GM19463 (cell line): Measurements from ENCODE around the gene YPEL3.
"Not testable (repeated sequence)": the region's sequence is repeated elsewhere in the genome, so short reads cannot be mapped to it uniquely, and the experiment has no call there.

Experiments used
- ATAC-seq: cut with Tn5 transposase; IDR thresholded peaks from one replicate; pipeline ENCODE4 v1.9.1; 2021; ENCODE audit warnings: mild to moderate bottlenecking, moderate library complexity; ENCODE audit not compliant: unreplicated experiment

The YPEL3 gene

GRCh38 chr16:30117768-30118167, 21.8 kb upstream of the YPEL3 start:
- ATAC-seq = no peak

GRCh38 chr16:30116291-30117207, 20.5 kb upstream of the YPEL3 start:
- no peak for ATAC-seq

- ATAC-seq = no peak
These were observed 19.2 kb upstream of the YPEL3 start for GRCh38 chr16:30115238-30115637.

GRCh38 chr16:30114833-30115232, 18.8 kb upstream of the YPEL3 start:
- ATAC-seq = not testable (repeated sequence)

- no peak for ATAC-seq
These were observed 18.4 kb upstream of the YPEL3 start for GRCh38 chr16:30114411-30114810.

- no peak for ATAC-seq
These were observed 17.8 kb upstream of the YPEL3 start for GRCh38 chr16:30113711-30114333.

- ATAC-seq = no peak
These were observed 17.2 kb upstream of the YPEL3 start, which contains the start of gene GDPD3 for GRCh38 chr16:30113031-30113710. TSS of gene GDPD3 (minus strand) at chr16:30113537. CDS start at chr16:30113478, 59 bp downstream.

GRCh38 chr16:30112197-30113030, 16.4 kb upstream of the YPEL3 start:
- ATAC-seq = no peak

- ATAC-seq = no peak
These were observed 14.6 kb upstream of the YPEL3 start for GRCh38 chr16:30110661-30111060.

GRCh38 chr16:30108059-30108850, 12.2 kb upstream of the YPEL3 start:
- ATAC-seq = no peak

GRCh38 chr16:30104492-30104891, 8.5 kb upstream of the YPEL3 start:
- no peak for ATAC-seq

- ATAC-seq = no peak
These were observed 8.1 kb upstream of the YPEL3 start for GRCh38 chr16:30104090-30104489.

- ATAC-seq = no peak
These were observed 1.0 kb upstream of the YPEL3 start for GRCh38 chr16:30096862-30097563.

- no peak for ATAC-seq
These were observed 591 bp downstream of the YPEL3 start for GRCh38 chr16:30095166-30096078.

- no peak for ATAC-seq
These were observed 1.4 kb downstream of the YPEL3 start for GRCh38 chr16:30094541-30095165.

GRCh38 chr16:30092373-30093010, 3.5 kb downstream of the YPEL3 start:
- ATAC-seq = peak; percentile 45
